ENCODE results near the gene NMRK1.

NMRK1 gene

DNA sequence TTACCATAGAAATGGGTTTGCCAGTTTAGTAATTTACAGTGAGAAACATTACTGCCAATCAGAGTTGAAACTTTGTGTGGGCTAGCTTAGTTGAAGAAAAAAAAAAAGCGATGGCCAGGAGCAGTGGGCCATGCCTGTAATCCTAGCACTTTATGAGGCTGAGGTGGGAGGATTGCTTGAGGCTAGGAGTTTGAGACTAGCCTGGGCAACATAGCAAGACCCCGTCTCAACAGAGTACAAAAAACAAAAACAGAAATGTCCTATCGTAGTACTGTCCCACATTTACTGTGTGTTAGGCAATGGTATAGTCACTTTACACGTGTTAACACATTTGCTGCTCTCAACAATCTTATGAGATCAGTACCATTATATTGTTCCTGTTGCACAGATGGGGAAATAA lies 2.6 kb upstream of the NMRK1 start:
- TF ChIP-seq, protein P1, sequence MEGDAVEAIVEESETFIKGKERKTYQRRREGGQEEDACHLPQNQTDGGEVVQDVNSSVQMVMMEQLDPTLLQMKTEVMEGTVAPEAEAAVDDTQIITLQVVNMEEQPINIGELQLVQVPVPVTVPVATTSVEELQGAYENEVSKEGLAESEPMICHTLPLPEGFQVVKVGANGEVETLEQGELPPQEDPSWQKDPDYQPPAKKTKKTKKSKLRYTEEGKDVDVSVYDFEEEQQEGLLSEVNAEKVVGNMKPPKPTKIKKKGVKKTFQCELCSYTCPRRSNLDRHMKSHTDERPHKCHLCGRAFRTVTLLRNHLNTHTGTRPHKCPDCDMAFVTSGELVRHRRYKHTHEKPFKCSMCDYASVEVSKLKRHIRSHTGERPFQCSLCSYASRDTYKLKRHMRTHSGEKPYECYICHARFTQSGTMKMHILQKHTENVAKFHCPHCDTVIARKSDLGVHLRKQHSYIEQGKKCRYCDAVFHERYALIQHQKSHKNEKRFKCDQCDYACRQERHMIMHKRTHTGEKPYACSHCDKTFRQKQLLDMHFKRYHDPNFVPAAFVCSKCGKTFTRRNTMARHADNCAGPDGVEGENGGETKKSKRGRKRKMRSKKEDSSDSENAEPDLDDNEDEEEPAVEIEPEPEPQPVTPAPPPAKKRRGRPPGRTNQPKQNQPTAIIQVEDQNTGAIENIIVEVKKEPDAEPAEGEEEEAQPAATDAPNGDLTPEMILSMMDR (IDR thresholded peaks at IDR 0.05; ENCODE audit: low read depth, low read length, missing control alignments), result no peak
- DNase-seq (ENCODE audit: extremely low read depth, low read depth), result no peak
- H3K4me3 ChIP-seq (replicated peaks; ENCODE audit: low read depth, low read length), result no peak overlapping the region

DNA sequence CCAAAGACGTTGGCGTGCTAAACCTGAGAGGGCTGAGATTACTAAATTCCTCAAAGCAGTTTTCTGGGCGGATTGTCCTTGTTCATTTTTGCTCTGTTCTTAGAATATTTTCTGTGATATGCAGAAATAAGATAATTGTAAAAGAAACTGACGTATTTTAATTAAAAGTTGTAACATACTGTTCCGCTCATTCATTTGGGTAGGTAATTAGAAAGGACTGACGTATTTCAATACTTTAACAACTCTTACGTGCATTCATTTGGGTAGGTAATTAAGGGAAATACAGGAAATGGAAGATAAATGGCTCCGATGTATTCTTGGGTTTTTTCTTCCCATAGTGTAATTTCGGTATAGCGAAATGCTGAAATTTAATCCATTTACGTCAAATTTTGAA lies 1.4 kb upstream of the NMRK1 start:
- TF ChIP-seq, protein P1 (IDR thresholded peaks at IDR 0.05; ENCODE audit: low read depth, low read length, missing control alignments), result no peak
- H3K4me3 ChIP-seq (replicated peaks; ENCODE audit: low read depth, low read length), result peak overlapping the region; percentile 78
- no peak for DNase-seq (ENCODE audit: extremely low read depth, low read depth)

DNA sequence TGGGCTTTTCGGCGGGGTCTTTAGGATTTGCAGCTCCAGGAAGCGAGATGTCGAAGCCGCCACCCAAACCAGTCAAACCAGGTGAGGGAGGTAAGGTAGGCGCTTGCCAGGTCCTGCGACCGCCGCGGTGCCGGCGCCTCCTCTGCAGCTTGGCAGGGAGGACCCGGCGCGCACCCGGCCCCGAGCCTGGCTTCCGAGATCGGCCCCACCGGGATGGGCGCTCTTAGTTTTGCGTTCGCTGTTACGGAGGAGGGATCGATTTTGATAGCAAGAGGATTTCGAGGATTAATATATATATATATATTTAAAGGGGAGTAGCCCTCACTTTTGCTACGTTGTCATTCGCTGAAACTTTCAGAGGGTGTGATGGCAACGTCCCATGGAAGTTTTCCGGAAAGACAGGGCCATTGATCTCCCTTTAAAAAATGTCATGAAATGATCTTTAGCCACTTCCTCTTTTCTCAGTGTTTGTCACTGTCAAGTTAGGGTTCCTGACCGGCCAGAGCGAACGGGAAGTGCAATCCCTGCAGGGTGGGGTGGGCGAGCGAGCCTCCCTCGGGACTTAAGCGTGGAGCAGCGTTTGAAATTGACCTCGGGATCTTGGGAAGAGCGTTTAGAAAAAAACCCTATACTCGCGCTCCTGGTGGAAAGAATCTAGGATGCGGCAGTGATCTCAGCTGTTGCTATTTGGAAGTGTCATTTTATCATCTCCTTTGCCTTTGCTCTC lies 854 bp upstream of the NMRK1 start:
- peak overlapping the region; percentile 78 for H3K4me3 ChIP-seq (replicated peaks; ENCODE audit: low read depth, low read length)
- no peak for DNase-seq (ENCODE audit: extremely low read depth, low read depth)
- TF ChIP-seq, protein P1 (IDR thresholded peaks at IDR 0.05; ENCODE audit: low read depth, low read length, missing control alignments), result no peak

DNA sequence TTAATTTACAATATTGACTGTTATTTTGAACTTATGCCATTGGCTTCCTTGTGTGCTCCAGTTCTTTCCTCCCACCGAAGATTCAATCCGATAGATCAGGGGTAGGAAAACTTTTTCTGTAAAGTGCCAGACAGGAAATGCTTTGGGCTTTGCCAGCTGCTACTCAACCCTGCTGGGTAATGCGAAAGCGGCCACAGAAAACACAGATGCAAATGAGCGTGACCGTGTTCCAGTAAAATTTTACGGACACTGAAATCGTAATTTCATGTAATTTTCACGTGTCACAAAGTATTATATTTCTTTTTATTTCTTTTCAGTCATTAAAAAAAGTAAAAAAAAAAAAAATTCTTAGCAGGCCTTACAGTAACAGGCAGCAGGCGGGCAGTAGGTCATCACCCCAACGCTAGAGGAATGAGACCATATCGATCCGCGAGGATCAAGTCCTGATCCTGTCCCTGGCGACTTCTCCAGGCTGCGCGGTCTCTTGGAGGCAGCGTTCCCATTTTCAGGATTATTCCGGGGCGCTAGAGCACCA lies 599 bp downstream of the NMRK1 start:
- TF ChIP-seq, protein P1 (IDR thresholded peaks at IDR 0.05; ENCODE audit: low read depth, low read length, missing control alignments), result no peak
- H3K4me3 ChIP-seq (replicated peaks; ENCODE audit: low read depth, low read length), result peak overlapping the region; percentile 59
- DNase-seq (ENCODE audit: extremely low read depth, low read depth), result no peak

DNA sequence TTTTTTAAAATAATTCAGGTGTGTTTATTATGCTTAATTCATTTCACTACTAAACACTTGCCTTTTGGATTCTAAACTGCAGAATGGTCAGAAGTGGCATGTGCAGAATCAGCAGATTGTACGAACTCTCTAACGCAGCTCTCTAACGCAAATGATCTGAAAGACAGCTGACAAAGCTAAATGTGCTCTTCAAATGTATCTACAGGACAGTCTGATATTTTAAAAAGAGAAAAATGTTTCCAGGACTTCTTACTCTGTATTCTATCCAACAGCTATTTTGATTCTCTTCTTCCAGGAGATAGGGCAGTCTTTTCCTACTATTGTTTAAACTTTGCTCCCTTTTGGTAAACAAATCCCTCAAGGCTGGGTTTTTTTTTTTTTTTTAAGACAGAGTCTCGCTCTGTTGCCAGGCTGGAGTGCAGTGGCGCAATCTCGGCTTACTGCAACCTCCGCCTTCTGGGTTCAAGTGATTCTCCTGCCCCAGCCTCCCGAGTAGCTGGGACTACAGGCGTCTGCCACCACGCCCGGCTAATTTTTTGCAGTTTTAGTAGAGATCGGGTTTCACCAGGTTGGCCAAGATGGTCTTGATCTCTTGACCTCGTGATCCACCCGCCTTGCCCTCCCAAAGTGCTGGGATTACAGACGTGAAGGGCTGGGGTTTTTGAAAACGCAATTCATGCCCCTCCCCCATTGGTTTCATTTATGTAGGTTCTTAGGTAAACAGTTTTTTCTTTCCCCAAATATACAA lies 1.2 kb downstream of the NMRK1 start:
- DNase-seq (ENCODE audit: extremely low read depth, low read depth), result no peak
- H3K4me3 ChIP-seq (replicated peaks; ENCODE audit: low read depth, low read length), result peak overlapping the region; percentile 59
- TF ChIP-seq, protein P1 (IDR thresholded peaks at IDR 0.05; ENCODE audit: low read depth, low read length, missing control alignments), result no peak

- no peak for DNase-seq (ENCODE audit: extremely low read depth, low read depth)
- H3K4me3 ChIP-seq (replicated peaks; ENCODE audit: low read depth, low read length), result no peak overlapping the region
- TF ChIP-seq, protein P1 (IDR thresholded peaks at IDR 0.05; ENCODE audit: low read depth, low read length, missing control alignments), result no peak
These were observed 2.3 kb downstream of the NMRK1 start for GRCh38 chr9:75085640-75086039.

Measured in HFF-Myc (cell line).